HUES48 (cell line): ENCODE data around the gene PEMT.
A peak's percentile ranks its signal among the peaks of the same experiment; 100 is the strongest.

Experiments
- H3K27ac ChIP-seq: one replicate; pipeline ENCODE4 v1.7.0; 2013; ENCODE audit warnings: low read depth, low read length, inconsistent platforms
- H3K27me3 ChIP-seq: 2 replicates; pipeline ENCODE4 v1.6.1; 2013; ENCODE audit warnings: mild to moderate bottlenecking, low read length; ENCODE audit not compliant: control insufficient read depth, insufficient read depth
- H3K36me3 ChIP-seq: 2 replicates; pipeline ENCODE4 v1.6.1; 2013; ENCODE audit warnings: low read length; ENCODE audit not compliant: control insufficient read depth, insufficient read depth
- H3K4me1 ChIP-seq: 2 replicates; pipeline ENCODE4 v1.6.1; 2013; ENCODE audit warnings: mild to moderate bottlenecking, low read length; ENCODE audit not compliant: control insufficient read depth, insufficient read depth
- H3K4me3 ChIP-seq: 2 replicates; pipeline ENCODE4 v1.5.1; 2013; ENCODE audit warnings: mild to moderate bottlenecking, low read depth, low read length
- H3K9ac ChIP-seq: 2 replicates; pipeline ENCODE4 v1.6.1; 2013; ENCODE audit warnings: mild to moderate bottlenecking, low read depth, low read length, moderate library complexity
- H3K9me3 ChIP-seq: 2 replicates; pipeline ENCODE4 v1.6.1; 2013; ENCODE audit warnings: low read length; ENCODE audit not compliant: control insufficient read depth, insufficient read depth

Gene PEMT

DNA sequence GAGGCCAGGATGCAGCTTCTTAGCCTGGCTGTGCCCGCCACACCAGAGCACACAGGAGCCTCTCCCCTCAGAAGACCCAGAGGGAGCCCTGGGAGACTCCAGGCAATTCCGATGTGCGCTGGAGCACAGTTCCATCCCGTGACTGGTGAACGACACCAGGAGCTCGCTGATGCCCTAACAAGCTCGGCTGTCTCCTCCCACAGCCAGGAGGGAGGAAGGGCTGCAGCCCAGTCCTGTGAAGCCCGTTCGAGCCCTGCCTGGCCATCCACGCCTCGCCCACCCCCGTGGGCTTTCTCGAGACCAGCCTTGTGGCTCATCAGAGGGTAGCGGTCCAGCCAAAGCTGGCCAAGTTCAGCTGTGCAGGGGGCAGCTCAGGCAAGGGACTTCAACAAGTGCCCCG lies 73.5 kb downstream of the PEMT start:
- peaks cover 4% of the 10 kb centered on the region; the same call in 1 of the 2 replicates for H3K36me3 ChIP-seq
- no peaks in the 10 kb centered on the region for H3K27me3 ChIP-seq
- no peak overlapping the region for H3K4me3 ChIP-seq
- no peak overlapping the region for H3K9ac ChIP-seq
- no peak overlapping the region for H3K27ac ChIP-seq
- H3K9me3 ChIP-seq, result no peaks in the 10 kb centered on the region
- H3K4me1 ChIP-seq, result peaks cover 22% of the 10 kb centered on the region

DNA sequence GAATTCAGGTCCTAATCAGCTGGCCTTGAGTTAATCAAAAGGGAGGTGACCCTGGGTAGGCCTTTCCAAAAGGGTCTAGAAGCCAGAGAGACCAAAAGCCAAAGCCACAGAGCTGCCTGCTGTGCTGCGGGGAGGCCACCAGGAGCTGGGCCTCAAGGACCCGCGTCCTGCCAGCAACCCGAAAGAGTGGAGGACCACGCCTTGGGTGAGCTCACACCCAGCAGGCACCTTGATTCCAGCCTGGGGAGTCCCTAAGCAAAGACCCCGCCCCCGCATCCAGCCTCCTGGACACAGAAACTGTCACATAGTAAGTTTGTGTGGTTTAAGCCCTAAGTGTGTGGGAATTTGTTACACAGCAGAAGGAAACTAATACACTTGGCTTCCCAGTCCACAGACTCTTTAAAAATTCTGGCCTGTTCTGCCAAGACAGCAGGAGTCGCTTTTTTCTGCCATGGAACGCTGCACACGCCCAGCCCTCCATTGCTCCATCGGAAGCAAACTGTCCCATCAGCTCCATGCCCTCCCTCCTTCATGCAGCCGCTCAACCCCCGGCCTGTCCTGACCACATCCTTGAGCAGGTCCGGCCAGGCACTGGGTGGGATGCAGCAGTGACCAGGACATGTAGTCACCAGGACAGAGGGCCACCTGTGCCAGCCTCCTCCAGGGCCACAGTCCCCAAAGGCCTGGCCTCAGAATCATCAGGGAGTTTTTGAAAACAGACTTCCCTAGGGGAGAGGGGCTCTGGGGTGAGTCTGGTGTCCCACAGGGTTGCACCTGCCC lies 74.4 kb downstream of the PEMT start:
- H3K27ac ChIP-seq, result no peak overlapping the region
- peaks cover 4% of the 10 kb centered on the region; the same call in 1 of the 2 replicates for H3K36me3 ChIP-seq
- H3K4me3 ChIP-seq, result no peak overlapping the region
- H3K4me1 ChIP-seq, result peaks cover 16% of the 10 kb centered on the region
- no peak overlapping the region for H3K9ac ChIP-seq
- H3K27me3 ChIP-seq, result no peaks in the 10 kb centered on the region
- no peaks in the 10 kb centered on the region for H3K9me3 ChIP-seq

DNA sequence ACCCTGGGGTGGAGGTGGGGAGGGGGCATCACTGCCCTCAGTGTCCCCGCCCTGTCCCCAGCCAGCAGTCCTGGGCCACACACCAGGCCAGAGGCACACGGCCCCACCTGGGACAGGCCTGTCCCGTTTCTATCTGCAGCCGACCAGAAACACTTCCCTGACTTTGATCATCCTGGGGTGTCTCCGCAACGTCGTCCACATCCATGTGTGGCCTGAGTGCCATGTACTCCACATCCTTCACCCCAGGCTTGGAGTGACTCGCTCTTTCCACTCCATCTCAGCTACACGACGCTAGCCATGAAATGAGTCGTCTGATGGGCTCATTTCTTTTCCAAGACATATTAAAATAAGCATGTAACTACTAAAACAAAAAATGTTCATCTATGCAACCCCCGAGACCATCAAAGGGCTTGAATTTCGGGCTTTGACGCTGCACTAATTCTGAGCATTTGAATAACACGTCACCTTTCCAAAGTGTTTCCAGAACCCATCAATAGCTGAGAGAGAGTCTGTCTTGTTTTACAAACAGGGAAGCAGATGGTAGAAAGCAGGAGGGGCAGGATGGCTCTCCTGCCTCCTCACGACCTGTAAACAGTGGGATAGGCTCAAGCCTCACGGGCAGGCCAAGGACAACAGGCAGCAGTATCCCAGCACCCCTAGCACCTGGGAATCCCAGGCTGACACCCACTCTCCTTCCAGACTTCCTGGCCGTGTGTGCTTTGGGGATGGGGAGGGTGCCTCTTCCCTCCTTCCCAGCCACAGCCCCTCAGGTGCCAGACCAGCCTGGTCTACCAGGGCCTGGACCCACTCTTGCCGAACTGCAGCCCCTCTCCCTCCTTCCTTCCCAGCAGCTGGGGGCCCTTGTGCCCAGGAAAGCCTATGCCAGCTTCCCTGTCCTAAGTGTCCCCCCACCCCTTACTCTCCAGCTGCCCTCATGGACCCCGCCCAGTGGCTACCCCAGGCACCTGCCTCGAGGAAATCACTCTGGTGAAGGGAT lies 75.3 kb downstream of the PEMT start:
- Histone ChIP-seq H3K9ac (no peak overlapping the region), H3K4me1 (peaks cover 16% of the 10 kb centered on the region), H3K36me3 (0 out of 2 replicates have a peak, but pooled peaks cover 4% of the 10 kb centered on the region), H3K9me3 (no peaks in the 10 kb centered on the region), H3K27me3 (no peaks in the 10 kb centered on the region), H3K4me3 (no peak overlapping the region), H3K27ac (no peak overlapping the region)

DNA sequence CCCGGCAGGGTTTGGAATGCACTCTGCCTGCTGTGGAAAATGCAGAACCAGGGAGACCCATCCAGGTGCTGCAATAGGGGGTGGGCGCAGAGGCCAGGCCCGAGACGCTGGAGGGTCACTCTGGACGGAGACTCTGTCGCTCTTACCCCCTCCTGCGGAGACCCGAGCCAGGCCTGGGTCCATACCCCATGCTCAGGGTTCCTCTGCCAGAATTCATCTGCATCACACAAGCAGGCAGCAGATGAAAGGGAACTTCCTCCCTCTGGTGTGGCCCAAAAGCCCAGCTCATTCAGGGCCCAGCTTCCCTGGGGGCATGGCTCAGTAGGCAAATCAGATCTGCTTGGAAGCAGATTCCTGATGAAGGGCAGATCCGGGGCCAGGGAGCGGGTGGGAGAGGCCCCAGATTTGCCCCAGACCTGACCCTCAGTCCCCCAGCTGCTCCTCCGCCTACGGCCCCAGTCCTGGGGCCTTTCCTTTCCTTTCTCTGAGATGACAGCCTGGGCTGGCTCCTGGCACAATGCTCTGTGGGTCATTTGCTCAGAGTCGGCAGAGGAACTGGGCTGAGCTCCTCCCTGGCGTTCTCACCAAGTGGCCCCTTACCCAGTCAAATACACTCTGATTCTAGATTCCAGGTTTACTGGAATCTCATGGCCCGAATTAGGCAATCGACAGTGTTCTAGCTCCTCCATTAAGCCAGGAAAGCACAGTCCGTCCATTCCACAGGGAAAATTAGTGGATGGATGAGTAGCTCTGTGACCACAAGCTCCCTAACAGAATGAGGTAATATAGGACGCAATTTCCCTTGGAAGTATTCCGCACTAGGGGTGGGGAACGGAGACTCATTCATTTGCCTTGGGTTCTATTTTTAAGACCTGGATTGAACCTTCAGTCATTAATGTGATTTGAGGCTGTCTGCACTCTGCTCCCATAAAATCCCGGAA lies 76.2 kb downstream of the PEMT start:
- no peaks in the 10 kb centered on the region for H3K36me3 ChIP-seq
- H3K9me3 ChIP-seq, result no peaks in the 10 kb centered on the region
- no peak overlapping the region for H3K4me3 ChIP-seq
- peaks cover 16% of the 10 kb centered on the region for H3K4me1 ChIP-seq
- H3K27ac ChIP-seq, result peak overlapping the region; percentile 7
- no peak overlapping the region for H3K9ac ChIP-seq
- H3K27me3 ChIP-seq, result no peaks in the 10 kb centered on the region

DNA sequence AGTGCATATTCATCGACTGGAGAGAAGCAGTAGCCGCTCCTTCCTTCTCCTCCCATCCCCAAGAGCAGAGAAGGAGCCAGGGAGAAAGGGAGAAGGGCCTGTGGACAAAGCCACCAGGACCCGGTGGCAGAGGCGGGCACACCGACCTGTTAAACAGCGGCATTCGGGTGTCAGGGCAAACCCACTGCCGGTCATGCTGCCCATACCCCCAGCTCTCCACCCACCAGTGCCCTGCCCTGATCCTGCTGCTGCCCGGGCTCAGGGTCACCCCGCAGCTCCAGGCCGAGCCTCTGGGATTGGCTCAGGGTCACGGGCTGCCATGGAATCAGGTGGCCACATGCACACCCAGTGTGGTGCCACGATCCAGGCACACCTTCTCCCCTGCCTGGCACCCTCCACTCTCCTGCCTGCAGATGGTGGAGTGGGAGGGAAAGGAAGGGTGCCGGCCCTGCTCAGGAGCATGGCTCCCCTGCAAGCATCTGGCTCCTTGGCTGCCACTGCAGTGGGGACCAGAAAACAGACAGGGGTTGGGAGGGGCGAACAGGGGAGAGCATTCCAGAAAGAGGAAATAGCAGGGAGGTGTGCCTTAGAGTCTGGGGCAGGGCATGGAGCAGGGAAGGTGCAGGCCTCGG lies 77.0 kb downstream of the PEMT start:
- Histone ChIP-seq H3K4me1 (peaks cover 16% of the 10 kb centered on the region), H3K27ac (no peak overlapping the region), H3K27me3 (no peaks in the 10 kb centered on the region), H3K9ac (no peak overlapping the region), H3K9me3 (no peaks in the 10 kb centered on the region), H3K36me3 (no peaks in the 10 kb centered on the region), H3K4me3 (no peak overlapping the region)

- Histone ChIP-seq H3K27me3 (no peaks in the 10 kb centered on the region), H3K4me1 (peaks cover 16% of the 10 kb centered on the region), H3K4me3 (no peak overlapping the region), H3K36me3 (no peaks in the 10 kb centered on the region), H3K27ac (no peak overlapping the region), H3K9ac (no peak overlapping the region), H3K9me3 (no peaks in the 10 kb centered on the region)
Measured at GRCh38 chr17:17513626-17514025, 77.9 kb downstream of the PEMT start.

GRCh38 chr17:17512866-17513265 lies 78.6 kb downstream of the PEMT start:
- H3K4me3 ChIP-seq, result no peak overlapping the region
- H3K9me3 ChIP-seq, result no peaks in the 10 kb centered on the region
- H3K36me3 ChIP-seq, result no peaks in the 10 kb centered on the region
- H3K27ac ChIP-seq, result no peak overlapping the region
- H3K27me3 ChIP-seq, result no peaks in the 10 kb centered on the region
- H3K4me1 ChIP-seq, result peaks cover 16% of the 10 kb centered on the region
- no peak overlapping the region for H3K9ac ChIP-seq

DNA sequence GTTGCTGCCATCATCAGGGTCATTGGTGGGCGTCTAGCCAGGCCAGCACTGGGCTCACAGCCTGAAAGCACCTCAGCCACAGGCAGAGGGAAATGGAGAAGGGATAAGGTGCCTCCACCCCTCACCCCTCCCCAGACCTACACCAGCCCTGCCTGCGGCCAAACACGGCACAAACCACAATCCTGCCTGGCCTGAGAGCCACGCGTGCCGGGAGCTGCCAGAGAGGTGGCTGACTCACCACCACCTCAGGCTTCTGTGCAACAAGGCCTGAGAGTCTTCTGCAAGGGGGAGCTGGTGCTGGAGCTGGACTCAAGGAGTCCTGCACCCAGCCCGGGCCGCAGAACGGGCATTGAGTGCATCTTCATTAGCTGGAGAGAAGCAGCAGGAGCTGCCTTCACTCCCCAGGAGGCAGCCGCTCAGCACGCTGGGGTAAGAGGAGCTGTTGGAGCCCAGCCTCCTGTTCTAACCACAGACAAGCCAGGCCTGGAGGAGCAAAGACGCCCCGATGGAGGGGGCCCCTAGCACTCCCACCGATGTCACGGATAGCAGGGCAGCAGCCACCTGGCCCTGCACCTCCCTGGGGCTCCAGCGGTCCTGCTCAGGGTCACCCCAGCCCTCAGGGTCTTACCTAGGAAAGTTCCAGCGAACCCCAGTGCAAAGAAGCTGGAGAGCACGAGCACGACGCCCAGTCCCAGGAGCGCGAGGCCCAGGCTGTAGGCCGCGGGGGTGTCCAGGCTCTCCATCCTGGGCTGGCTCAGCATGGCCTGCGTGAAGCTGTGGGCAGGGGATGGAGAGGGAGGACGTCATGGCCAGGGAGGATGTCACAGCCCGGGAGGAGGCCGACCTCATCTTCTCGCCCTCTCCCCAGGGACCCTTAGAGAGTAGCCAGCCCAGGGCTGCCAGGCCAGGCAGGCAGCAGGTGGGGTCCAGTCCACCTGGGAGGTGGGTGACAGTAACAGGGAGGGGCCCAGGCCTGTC lies 79.3 kb downstream of the PEMT start:
- Histone ChIP-seq H3K27ac (no peak overlapping the region), H3K36me3 (no peaks in the 10 kb centered on the region), H3K4me3 (no peak overlapping the region), H3K9me3 (no peaks in the 10 kb centered on the region), H3K9ac (no peak overlapping the region), H3K27me3 (no peaks in the 10 kb centered on the region), H3K4me1 (peaks cover 16% of the 10 kb centered on the region)

DNA sequence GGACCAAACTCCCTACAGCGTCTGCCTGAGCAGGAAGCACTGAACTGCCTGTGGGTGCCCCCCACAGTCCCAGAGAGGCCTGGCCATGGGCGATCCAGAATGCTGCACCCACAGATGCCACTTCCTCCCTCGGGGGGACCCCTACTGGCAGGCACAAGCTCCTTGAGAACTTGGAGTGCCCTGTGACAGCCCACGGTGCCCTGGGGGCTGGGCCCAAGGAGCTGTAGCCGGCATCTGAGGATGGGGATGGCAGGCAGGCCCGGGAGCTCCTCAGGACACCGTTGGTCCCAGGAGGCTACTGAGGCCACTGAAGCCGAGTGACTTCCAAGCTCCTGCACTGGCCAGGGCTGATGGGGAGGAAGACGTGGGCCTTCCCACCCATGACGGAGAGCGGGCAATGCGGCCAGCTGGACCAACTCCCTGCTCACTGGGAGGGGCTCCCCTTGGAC lies 80.2 kb downstream of the PEMT start:
- Histone ChIP-seq H3K4me1 (peaks cover 16% of the 10 kb centered on the region), H3K9me3 (no peaks in the 10 kb centered on the region), H3K36me3 (no peaks in the 10 kb centered on the region), H3K4me3 (no peak overlapping the region), H3K27me3 (no peaks in the 10 kb centered on the region), H3K9ac (no peak overlapping the region), H3K27ac (no peak overlapping the region)
